Activated CD8-positive, alpha-beta memory T cell treated with anti-CD3 and anti-CD28 coated beads, Interleukin-2, amount 50 U/mL, for 48 hours (primary cell): ENCODE data around the gene FCSK.

Source experiments
- DNase-seq: peaks from one replicate; pipeline ENCODE4 v3.0.0-alpha.2; 2020

FCSK gene

DNA sequence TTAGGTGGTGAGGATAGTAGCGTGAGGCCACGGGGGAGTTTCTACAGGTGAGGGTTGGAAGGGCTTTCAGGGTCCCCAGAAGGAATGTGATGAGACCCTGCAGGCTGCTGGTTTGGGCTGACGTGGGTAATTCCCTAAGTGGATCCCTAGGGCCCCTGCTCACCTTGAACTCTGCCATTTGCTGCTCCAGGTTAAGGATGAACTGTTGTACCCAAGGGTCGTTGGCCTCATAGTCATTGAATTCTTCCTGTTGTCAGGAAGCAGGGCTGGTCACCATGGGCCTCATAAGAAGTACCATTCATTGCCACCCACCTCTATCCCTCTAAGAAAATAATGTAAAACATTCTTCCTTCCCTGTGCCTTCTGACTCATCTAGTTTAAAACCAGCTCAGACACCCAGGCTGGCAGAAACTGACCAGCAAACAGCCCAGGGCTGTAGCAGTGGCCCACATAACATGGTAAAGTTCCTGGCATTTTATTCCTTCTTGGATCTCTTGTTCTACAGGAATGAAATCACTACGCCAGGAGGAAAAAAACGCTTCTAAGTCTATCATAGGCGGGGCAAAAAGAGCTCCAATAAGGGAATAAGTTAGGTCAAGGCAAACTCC lies 27.6 kb downstream of the FCSK start:
- no peak for DNase-seq

- no peak for DNase-seq
Measured at GRCh38 chr16:70482624-70483023, 28.2 kb downstream of the FCSK start.

DNA sequence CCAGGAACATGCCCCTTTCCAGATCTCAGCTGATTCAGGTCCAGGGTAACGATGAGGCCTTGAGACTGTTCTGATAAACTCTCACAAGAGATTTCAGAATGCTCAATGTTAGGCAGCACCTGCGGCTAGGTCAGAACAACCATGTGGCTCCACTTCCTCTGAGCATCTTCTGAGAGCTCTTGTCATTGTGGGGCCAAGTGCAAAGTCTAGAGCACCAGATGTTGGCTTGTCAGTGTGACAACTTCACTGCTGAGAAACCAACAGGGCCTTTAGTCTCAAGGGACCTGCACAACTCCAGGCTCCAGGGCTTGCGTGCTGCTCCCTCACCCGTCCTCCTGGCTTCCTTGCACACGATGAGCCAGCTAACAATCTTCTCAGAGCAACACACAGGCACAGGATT lies 29.0 kb downstream of the FCSK start:
- no peak for DNase-seq

- no peak for DNase-seq
Measured at GRCh38 chr16:70484867-70485266, 30.5 kb downstream of the FCSK start.

- no peak for DNase-seq
Measured at GRCh38 chr16:70490261-70490660, 35.9 kb downstream of the FCSK start.

- no peak for DNase-seq
Measured at GRCh38 chr16:70493802-70494201, 39.4 kb downstream of the FCSK start.

DNA sequence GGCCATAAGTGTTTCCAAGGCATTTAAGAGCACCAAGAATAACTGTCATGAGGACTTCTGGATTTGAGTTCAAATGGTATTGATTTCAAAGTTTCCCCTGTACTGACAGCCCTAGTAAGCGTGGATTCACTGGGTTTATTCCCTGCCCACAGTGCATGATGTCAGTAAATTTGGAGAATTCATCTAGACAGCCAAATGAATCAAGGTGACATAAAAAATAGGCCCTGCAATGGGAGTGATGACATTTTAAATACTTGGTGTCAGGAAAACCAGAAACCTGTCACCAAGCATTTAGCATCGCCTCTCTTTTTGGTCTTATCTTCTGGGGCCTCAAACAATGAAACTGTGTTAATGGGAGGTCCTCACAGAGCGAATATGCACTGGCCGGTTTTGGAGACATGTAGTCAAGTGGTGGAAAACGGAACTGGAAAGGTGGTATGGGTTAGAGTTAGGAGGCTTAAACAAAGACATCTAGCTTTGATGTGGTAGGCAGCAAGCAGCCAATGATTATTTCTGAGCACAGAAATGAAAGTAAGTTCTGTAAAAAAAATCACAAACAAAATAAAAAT lies 39.9 kb downstream of the FCSK start:
- DNase-seq, result no peak

DNA sequence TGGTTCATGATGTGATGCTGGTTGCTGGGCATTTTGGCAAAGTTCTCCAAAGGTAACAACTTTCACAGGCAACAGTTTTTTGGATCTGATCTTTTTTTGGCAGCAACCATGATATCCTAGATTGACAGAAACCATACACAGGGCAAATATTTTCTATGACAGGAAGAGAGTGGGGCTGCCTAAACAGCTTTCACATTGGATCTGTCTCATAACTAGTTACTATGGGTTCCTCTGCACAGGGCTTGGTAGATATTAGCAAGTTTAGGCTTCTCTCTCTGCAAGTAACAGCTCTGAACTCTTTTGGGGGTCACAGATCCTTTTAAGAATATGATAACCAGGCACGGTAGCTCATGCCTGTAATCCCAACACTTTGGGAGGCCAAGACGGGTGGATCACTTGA lies 40.4 kb downstream of the FCSK start:
- DNase-seq, result no peak

DNA sequence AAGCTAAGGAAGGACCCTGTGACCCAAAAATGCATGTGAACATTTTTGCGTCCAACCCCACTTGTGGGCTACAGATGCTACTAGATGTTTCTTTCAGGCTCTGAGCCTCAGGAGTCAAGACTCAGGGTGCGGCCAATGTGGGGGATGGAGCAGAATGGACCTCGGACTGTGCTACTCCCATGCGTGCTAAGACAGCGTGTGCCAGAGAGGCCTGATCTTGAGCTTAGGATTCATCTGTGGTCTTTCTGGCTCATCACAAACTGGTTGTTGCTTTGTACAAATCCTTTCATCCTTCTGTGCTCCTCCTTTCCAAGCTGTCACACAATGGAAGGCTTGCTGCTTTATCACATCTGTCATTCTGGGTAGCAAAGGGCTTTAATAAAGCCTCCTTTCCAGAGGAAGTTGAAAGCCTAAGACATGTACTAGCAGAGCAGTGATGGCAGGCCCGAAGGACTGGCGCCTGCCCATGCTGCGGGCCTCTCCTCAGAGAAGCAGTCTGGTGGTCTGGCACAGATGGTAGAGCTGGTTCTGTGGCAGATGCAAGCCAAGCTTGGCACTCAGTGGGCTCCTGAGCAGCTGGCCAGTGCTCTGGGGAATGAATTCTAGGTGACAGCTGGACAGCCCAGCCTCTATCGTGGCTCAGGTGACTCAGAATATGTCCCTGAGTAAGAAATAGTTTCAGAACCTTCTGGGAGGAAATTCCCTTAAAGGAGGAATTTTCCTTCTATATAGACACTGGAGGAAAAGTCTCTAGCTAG lies 41.2 kb downstream of the FCSK start:
- DNase-seq, result no peak

- DNase-seq, result no peak
Measured at GRCh38 chr16:70496513-70496912, 42.1 kb downstream of the FCSK start.

DNA sequence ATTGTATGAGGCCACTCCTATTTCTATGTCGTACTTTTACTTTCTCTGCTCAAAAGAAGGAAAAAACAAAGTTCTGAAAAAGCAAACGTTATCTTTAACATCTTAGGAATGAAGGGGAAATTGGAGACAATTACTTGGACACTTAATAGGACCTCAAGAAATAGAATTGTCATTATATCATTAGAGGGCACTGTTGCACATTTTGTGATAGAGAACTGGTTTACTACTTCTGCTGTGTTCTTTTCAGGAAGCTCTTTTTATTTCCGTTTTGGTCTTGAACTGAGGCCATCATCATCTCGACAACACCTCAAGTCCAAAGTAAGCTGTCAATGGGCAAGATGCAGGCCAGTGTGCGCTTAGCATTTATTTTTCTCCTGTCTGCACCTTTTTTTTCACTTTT lies 54.4 kb downstream of the FCSK start:
- no peak for DNase-seq

GRCh38 chr16:70510216-70510615 lies 55.8 kb downstream of the FCSK start:
- no peak for DNase-seq

DNA sequence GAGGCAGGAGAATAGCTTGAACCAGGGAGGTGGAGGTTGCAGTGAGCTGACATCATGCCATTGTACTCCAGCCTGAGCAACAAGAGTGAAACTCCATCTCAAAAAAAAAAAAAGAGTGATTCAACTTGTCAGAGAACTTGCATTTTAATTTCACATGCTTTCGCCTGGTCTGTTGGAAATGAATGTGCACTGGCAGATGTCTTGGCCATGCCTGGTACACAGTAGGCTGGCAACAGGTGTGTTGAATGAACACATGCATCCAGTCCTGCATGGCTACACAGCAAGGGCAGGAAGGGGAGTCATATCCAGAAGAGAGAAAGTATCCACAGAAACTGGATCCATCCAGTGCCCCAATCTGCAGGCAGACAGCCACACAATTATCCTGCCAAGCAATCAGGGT lies 57.4 kb downstream of the FCSK start:
- DNase-seq, result no peak

GRCh38 chr16:70512456-70512855 lies 58.1 kb downstream of the FCSK start:
- DNase-seq, result no peak

DNA sequence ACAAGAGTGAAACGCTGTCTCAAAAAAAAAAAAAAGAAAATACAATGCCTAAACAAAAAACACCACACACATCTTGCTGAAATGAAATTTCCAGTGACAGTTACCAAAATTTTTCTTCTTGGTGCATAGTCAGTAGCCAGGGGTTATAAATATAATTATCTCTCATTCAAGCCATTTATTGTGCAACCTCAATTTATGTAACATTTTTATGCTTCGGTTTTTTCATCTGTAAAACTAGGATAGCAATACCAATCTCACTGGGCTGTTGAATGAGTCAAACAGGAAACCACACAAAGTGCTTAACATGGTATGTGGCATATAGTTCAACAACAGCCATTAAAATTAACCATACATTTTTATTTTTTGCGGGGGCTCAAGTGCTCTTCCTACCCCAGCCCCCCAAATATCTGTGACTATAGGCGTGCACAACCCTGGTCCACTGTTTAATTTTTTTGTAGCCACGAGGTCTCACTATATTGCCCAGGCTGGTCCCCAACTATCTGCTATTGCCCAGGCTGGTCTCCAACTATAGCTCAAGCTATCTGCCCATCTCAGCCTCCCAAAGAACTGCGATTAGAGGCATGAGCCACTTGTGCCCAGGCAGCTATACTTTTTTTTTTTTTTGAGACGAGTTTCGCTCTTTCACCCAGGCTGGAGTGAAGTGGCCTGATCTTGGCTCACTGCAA lies 66.4 kb downstream of the FCSK start:
- no peak for DNase-seq

- DNase-seq, result no peak
Measured at GRCh38 chr16:70522216-70523075, 68.1 kb downstream of the FCSK start.

GRCh38 chr16:70523076-70523742 lies 68.8 kb downstream of the FCSK start, which contains the start of gene COG4:
Gene COG4 (minus strand): TSS chr16:70523554. CDS start chr16:70523543, 11 bp downstream.
- DNase-seq, result peak; percentile 92

DNA sequence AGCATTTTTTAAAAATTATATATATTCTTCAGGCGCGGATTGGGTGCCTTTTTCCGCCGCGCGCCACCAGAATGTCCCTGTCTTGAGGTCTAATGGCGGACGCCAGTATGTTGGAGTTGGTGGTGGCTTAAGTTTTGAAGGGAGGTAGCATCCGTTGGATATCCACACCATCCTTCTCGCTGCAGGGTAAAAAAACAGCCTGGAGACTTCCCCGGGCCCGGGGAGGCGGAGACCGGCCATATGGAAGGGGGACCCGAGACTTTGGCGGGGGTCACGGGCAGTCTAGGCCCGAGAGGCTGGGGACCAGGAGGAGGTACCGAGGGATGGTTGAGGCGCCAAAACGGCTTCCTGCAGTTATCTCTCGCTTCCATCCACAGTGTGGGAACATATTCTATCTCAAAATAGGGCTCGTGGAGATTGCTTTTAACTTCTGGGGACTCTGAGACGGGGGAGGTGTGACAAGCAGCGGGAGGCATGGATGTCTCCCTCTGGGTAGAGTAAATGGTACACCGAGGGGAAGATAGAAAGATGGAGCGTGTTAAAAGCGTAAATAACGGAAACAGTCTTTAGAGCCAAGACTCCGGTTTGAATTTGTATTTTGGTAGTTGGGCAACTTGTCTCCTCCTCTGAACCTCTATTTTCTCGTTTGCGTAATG lies 69.5 kb downstream of the FCSK start, which contains the start of gene SF3B3:
TSS of gene SF3B3 (plus strand) at position 74 of the 656 bp plus-strand sequence. CDS start 2,841 bp downstream, outside the sequence.
- peak; percentile 85 for DNase-seq

- DNase-seq, result peak; percentile 64
Measured at GRCh38 chr16:70524399-70524825, 70.0 kb downstream of the FCSK start.

GRCh38 chr16:70526403-70526802 lies 72.0 kb downstream of the FCSK start:
- DNase-seq, result no peak

- no peak for DNase-seq
Measured at GRCh38 chr16:70527315-70527996, 73.1 kb downstream of the FCSK start.
